Measurements from ENCODE around the gene CCDC12.

CCDC12 gene

DNA sequence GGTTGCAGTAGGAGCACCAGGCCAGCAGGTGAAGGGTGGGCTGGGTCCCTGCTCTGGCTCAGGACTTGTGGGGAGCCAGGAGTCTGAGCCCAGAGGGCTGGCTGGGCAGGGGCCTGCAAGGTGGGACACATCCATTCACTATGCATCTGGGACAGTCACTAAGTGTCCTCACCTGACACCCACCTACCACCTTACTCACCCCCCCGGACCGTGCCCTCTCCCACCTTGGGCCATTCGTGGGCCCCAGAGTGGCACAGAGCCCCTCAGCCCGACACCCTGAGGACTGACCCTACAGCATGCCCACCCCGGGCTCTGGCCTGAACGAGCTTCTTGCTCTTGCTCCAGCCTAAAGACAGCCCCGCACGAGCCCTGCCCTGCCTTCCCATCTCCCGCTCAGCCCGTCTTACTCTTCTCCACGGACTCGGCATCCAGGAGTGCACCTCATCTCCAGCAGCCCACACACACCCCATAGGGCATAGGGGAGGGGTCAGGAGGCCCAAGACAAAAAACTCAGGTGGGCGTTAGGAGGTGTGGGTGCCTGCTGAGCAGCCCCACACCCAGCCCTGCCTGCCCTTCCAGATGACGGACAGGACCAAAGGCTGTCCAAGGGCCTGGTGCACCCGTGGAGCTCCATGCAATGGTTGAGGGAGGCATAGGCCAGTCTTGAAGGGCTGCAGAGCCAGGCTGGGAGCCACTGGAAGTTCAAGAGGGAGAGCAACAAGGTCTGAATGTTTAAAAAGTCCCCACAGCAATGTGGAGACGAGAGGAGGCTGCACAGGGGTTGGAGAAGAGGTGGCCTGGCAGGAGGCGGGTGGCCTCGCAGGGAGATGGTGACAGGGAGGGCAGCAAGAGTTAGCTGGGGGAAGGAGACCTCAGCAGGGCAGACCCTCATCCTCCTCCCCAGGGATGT is 72.0 kb downstream of the CCDC12 start:
- DNase-seq (ENCODE audit: low spot score): no peak

DNA sequence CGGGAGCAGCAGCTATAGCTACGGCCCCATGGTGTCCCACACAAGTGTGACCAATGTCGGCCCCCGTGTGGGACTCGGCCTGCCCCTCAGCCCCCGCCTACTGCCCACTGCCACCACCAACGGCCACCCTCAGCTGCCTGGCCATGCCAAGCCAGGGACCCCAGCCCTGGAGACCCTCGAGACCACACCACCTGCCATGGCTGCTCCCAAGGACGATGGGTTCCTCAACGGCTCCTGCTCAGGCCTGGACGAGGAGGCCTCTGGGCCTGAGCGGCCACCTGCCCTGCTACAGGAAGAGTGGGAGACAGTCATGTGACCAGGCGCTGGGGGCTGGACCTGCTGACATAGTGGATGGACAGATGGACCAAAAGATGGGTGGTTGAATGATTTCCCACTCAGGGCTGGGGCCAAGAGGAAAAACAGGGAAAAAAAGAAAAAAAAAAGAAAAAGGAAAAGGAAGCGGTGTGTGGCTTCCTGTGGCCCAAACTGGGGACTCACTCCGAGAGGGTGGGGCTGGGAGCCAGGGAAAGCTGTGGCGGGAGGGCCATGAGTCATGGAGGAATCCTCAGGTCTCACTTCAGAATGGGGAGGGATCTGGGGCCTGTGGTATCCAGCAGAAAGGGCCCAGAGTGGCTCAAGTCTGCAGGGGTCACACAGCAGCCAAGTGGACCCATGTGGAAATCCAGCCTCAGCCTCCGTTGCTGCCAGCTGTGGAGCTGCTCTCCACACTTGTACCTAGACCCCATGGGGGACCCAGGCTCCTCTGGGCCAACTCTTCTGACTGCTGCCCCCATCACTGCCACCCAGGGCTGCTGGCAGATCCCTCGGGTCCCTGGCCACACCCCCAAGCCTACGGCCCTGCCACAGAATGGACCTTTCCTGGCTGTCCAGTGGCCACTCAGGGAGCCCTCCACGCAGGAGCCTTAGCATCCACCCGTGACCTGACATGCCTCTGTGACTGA is 72.9 kb downstream of the CCDC12 start:
- peak; percentile 82 for DNase-seq (ENCODE audit: low spot score)

DNA sequence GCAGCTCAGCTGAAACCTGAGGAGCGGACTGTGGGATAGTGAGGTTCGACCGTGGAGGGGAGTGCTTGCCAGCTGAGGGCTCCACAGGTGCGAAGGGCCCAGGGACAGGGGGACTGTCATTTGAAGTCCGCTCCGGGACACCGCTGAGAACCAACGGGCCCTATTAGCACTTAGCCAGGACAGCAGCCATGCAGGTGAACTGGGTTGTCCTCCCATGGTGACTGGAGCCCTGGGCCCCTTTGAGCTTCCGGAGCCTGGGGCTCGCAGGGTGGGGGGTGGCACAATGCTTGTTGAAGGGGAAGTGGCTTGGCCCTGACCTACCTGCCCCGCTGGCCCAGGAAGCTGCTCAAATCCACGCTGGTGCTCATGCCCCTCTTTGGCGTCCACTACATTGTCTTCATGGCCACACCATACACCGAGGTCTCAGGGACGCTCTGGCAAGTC is 74.3 kb downstream of the CCDC12 start:
- no peak for DNase-seq (ENCODE audit: low spot score)

DNA sequence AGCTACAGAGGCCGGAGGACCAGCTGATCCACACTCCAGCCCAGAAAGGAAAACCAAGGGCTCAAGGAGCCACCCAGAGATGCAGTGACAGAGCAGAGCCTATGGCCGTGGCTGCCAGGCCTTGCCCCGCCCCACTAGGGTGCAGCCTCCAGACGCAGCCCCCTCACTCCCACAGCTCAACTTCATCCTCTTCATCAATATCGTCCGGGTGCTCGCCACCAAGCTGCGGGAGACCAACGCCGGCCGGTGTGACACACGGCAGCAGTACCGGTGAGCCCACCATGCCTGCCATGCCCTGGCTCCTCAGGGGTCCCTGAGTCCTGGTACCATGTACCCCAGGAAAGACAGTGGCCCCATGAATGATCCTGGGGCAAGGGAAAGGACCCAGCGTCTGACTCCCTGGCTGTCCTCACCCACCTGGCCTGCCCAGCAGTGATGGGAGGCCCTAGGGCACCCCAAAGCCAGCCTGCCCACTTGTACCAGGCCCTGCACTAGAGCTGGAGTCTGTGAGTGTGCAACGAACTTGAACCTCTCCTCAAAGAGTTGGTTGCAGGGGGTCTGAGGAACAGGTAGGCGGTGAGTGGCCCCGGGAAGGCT is 74.9 kb downstream of the CCDC12 start:
- DNase-seq (ENCODE audit: low spot score): no peak

DNA sequence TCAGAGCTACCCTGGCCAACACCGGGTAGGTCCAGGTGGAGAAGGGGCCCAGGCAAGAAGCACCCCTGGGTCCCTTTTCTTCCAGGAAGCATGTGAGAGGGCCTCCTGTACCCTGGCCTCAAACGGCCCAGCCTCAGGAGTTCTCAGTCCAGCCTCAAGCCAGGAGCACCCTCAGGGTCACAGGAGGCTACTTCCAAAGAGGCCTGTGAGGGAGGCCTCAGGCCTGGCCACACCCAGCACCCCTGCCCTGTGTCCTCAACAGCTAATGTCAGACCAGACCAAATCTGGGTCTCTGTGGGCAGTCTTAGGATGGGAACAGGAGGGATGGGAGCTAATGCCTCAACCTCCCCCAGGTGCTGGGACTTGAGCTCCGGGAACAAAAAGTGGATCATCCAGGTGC is 75.5 kb downstream of the CCDC12 start:
- no peak for DNase-seq (ENCODE audit: low spot score)

DNA sequence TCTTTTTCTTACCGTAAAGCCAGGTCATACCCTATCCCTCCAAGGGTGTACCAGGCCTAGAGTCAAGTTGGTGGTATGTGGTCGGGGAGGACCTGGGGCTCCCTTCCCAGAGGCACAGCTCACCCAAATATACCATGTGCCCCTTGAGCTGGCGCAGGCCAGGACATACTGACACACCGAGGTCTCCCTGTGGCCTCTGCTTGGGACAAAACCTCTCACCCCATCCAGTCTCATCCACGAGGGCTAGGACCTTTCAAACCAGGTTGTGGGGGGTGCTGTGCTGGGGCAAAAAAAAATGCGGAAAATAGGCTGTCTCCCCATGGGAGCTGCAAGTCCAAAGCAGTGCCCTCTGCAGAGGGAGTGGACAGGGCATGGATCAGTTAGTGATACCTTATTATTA is 76.2 kb downstream of the CCDC12 start:
- no peak for DNase-seq (ENCODE audit: low spot score)

DNA sequence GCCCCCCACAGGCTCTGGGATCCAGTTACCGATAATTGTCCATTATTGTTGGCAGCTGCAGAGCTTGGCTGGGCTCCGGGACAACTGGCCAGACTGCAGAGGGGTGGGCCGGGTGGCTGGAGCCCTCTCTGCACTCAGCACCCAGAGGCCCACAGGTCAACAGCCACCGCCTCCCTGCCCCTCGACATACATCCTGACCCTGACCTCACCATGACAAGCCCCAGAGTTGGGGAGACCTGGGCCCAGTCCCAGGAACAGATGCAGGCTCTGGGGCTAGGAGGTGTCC is 76.6 kb downstream of the CCDC12 start:
- no peak for DNase-seq (ENCODE audit: low spot score)

DNA sequence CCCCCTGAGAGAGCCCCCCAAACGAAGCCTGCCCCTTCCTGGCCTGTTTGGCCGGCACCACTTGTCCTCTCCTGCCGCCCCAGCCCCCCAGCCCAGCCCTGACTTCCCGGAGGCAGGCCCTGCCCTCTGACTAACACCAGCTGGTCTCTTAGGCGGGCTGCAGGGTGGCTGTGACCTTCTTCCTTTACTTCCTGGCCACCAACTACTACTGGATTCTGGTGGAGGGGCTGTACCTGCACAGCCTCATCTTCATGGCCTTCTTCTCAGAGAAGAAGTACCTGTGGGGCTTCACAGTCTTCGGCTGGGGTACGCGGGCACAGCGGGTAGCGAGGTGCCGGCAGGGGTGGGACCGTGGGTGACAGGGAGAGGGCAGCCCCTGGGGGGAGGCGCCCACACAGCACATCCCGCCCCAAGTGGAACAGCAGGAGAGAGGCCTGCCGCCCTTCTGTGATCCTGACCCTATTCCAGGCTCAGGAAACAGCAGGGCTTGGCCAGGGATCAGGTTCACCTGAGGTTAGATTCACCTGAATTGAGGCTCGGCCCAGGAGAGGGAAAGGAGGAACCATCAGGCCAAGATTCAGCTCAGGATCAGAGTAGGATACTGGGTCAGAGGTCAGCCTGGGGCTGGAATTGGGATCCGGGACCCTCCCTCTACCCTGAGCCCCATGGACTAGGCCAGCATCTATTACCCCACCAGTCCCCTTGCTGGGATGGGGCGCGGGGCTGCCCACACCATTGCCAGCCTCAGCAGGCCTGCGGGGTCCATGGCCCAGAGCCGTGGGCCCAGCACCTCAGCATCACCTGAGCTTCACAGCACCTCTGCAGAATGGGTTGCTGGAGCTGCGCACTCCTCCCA is 77.2 kb downstream of the CCDC12 start:
- no peak for DNase-seq (ENCODE audit: low spot score)

DNA sequence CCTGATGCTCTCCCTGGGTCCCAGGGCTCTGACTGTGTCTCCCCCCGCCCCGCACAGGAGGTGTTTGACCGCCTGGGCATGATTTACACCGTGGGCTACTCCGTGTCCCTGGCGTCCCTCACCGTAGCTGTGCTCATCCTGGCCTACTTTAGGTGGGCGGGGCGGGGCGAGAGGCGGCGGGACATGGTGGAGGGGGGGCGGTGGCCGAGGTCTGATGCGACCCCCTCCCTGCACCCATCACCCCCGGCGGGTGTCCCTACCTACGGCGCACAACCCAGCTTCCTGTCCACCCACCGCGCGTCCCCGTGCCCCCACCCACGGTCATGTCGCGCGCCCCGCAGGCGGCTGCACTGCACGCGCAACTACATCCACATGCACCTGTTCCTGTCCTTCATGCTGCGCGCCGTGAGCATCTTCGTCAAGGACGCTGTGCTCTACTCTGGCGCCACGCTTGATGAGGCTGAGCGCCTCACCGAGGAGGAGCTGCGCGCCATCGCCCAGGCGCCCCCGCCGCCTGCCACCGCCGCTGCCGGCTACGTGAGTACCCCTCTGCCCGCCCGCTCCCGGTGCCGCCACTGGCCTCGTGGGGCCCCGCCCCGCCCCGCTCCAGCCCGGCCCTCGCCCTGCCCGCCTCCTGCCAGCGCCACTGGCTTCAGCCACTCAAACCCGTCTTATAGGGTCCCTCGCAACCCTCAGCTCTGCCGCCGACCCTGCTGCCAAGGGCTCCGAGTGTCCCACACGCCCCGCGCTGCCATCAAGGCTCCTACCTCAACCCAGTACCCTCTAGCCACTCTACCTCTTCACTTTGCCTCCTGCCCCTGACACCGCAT is 78.0 kb downstream of the CCDC12 start:
- DNase-seq (ENCODE audit: low spot score): no peak

DNA sequence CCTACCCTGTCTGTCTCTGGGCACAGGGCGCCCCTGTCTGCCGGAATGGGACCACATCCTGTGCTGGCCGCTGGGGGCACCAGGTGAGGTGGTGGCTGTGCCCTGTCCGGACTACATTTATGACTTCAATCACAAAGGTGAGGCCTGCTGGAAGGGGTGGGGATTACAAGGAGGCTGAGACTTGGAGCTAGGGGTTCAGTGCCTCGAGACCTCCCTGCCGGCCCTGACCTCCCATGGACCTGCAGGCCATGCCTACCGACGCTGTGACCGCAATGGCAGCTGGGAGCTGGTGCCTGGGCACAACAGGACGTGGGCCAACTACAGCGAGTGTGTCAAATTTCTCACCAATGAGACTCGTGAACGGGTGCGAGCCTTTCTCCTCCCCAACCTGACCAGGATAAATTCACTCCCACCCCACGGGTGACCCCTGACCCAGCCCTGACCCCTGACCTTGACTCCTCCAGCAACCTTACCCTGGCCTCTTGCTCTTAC is 78.7 kb downstream of the CCDC12 start:
- DNase-seq (ENCODE audit: low spot score): no peak

DNA sequence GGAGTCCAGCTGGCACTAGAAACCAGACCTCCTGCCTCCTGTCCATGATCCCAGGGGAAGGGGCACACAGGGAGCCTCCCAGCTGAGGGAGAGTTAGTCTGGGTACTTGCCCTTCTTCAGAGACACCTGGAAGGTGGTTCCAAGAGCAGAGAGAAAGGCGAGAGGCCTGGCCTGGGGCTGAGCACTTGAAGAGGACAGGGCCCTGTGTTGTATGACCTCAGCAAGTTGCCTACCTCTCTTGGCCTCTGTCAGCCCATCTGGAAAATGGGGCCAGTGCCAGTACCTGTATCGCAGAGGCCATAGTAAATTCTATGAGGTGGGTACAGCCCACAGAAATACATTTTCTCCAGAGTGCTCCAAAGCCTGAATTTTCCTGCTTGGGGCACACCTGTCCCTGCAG is 79.5 kb downstream of the CCDC12 start:
- DNase-seq (ENCODE audit: low spot score): no peak

DNA sequence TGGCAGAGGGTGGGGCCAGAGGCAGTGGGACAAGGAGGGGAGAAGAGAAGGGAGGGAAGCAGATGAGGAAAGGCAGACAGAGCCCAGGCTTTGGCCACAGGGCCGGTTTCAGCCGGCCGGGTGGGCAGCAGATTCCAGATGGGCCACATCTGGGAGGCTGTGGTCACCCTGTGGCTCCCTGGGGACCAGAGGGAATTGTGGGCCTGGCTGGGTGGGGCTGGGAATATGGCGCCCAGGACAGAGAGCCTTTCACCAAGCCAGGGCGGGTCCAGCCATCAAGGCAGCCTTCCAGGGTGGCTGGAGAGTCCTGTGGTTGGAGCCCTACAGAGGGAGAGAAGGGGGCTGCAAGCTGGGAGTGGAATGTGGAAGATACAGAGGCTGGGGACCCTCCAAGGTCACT is 80.2 kb downstream of the CCDC12 start:
- DNase-seq (ENCODE audit: low spot score): no peak

DNA sequence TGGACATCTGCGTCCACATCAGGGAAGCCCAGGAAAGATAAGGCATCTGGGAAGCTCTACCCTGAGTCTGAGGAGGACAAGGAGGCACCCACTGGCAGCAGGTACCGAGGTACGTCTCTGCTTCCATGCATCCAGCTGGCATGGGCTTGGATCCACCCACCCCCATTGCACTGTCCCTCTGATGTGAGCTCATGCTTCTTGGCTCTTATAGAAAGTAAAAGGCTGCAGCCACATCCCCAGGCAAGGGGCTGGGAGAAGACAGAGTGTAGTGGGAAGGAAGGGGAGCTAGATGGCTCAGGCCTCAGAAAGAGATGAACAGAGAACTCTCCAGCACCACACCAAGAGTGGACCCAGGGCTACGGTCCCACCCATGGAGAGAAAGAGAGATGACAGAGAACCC is 80.8 kb downstream of the CCDC12 start:
- no peak for DNase-seq (ENCODE audit: low spot score)

DNA sequence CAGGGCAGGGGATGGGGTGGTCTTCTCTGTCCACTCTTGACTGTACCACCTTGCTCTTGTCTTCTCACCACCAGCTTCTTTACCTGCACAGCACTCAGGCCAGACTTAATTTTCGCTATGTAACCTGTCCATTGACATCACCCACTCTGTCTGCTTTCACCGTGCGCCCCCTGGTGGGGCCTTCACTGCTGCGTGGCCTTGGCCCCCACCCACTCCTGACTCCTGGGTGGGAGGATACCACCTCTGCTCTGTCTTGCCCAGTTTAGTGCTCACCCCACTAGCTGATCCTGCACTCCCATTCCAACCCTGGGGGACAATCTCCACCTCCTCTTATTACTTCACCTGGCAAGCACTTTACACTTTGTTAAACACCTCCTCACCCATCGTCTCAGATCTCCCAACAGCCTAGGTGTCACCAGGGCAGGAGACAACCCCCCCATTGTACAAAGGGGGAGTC is 81.3 kb downstream of the CCDC12 start:
- DNase-seq (ENCODE audit: low spot score): peak; percentile 74

DNA sequence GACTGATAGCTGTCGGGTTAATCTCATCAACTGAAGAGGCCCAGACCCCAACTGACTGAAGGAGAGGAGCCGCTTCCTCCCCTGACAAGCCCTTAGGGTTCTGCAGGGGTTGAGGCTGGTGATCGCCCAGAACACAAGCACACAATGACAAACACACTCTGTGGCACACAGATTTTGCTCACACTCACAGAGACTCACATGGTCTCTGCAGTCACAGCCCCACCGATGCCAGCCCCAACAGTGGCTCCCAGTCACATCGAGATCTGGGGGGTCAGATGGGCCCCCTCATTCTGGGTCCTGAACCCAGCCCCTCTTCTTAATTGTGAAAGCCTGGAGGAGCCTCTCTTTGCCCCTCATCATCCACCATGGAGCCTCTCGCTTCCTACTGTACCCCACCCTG is 82.3 kb downstream of the CCDC12 start:
- no peak for DNase-seq (ENCODE audit: low spot score)

DNA sequence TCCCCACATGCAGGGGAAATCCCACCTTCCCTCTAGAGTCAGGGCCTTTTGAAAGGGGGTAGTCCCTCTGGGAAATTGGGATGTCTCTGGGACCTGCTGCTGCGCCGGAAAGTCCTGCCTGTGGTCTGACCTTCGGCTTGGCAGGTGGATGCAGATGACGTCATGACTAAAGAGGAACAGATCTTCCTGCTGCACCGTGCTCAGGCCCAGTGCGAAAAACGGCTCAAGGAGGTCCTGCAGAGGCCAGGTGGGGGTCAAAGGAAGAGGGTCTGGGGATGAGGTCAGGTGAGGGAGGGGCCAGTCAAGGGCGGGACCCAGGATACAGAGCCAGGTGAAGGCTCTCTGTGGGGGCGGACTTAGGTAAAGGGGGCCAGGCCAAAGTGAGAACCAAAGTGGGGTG is 82.8 kb downstream of the CCDC12 start:
- no peak for DNase-seq (ENCODE audit: low spot score)

DNA sequence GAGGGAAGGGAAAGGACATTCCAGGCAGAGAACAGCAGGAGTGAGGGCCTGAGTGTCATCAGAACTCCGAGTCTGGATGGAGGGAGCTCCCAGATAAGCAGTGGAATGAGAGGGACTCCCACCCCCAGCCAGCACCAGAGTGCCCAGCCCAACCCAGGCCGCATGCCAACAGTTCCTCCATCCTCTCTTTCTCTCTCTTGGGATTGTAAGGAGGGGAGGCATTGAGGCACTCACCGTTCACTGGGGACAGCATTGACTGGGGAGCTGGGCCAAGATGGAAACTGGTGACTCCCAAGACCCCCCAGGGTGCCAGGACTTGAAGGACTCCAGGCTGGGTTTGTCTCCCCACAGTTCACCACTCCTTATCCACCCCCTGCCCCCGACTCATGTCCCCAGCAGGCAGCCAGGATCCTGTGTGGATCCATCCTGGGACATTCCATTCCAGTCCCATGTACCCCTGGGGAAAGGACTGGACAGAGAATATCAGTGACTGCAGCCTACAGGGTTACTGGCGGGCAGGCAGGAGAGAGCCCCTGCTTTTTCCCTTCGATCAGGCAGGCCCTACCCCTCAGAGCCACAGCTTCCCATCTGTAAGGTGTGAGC is 83.3 kb downstream of the CCDC12 start:
- no peak for DNase-seq (ENCODE audit: low spot score)

DNA sequence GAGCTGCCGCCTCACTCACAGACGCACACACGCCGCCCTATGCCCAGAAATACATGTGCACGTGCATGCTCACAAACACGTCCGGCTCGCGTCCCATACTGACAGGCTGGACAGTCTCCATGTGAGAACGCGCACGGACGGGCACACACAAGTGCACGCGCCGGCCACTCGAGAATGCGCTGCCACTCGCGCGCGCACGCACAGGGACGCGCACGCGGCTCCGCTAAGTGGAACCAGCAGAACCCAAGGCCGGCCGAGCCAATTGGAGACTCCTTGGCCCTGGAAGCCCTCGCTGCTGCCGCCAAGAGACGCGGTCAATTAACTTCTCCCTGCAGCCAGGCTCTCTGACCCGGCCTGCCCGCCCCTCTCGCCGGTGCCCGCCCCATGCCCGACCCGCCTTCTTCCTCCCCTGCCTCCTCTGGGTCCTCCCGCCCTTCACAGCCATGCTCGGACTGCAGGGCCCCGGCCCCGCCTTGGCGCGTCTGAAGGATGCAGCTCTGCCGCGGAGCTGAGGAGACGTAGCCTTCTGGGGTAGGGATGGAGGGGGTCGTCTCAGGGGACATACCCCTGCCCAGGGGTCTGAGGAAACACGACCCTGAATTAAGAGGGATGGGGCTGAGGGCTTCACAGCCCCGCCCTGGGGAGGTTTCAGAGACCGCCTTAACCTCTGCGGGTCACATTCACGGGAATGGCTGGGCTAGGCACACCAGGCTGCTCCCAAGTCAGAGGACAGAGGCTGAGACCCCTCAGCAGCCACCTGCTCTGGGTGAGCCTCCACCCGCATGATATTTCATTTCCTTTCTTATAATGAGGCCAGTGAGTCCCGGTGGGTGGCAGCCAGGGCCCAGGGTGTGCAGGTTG is 84.0 kb downstream of the CCDC12 start:
- DNase-seq (ENCODE audit: low spot score): peak; percentile 87

DNA sequence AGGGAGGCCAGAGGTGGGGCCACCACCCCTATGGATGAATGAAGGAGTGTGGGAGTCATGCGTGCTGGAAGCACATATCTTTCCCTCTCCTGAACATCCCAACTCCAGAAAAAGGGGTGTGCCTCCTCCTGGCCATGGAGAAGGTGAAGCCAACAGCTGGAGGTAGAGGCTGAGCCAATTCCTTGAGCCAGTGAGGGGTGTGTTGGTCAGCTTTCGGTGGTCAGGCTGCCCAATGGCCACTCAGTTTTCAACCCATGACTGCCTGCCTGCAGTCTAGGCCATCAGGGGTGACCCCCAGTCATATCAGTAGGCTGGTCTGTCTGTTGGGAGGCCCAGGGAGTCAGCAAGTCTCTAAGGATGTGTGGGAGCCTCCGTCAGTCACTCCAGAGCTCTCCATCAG is 85.4 kb downstream of the CCDC12 start:
- no peak for DNase-seq (ENCODE audit: low spot score)

Data from AG20443 (cell line).